ENCODE data around the gene ADH1A. TPM values are rescaled to one million over a fixed set of nuclear protein-coding genes. Genes with fewer than 3 reads are reported as not detected.

ADH1A gene
- total RNA-seq, 1 experiment from 2014 or later: not detected

DNA sequence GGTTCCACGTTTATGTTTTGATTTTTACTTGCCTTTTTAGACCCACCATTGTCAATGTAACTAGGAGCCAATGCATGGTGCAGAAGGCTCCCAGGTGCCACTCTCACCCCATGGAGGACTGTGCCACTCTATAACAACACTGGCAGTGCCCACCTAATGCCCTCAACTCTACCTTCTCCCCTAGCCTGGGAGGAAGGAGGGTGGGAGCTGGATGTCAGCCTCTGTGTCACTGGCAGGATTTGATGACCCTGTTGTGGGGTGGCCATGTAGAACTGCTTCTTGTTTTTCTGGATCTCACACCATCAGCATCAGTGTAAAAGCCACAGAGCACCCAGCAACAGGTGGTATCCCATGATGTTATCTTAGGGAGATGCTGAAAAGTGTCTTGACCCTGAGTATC, 44.1 kb upstream of the ADH1A start:
- Histone ChIP-seq H3K79me2 (ENCODE audit: low read depth) (no peaks in the 10 kb centered on the region), H3K36me3 (ENCODE audit: low read depth) (no peaks in the 10 kb centered on the region), H3K9me2 (ENCODE audit: insufficient read depth) (no peaks in the 10 kb centered on the region), H3K4me1 (replicated peaks; ENCODE audit: insufficient read depth) (peaks cover 4% of the 10 kb centered on the region; the same call in 1 of the 2 replicates), H3K4me3 (no peak overlapping the region), H3K4me2 (no peak overlapping the region), H4K20me1 (ENCODE audit: insufficient read depth) (no peaks in the 10 kb centered on the region), H3F3A (ENCODE audit: insufficient read depth, low read depth) (no peaks in the 10 kb centered on the region), H3K27me3 (ENCODE audit: insufficient read depth, low read depth) (no peaks in the 10 kb centered on the region), H3K27ac (no peak overlapping the region), H2AFZ (no peak overlapping the region), H3K9me3 (ENCODE audit: insufficient read depth, low read depth) (no peaks in the 10 kb centered on the region)
- TF ChIP-seq CTCF (conservative IDR thresholded peaks at IDR 0.05) (no peak), EZH2 (IDR thresholded peaks at IDR 0.05; ENCODE audit: low read depth) (no peak)
- BruUV-seq (replicated peaks): no TSS peak
- no peak for DNase-seq
- intact Hi-C loops (cut with micrococcal nuclease; ENCODE audit: unreplicated experiment): no loop called here
- POLR2A ChIA-PET (ENCODE audit: unreplicated experiment): no interaction called here
- CTCF ChIA-PET: no interaction called here

DNA sequence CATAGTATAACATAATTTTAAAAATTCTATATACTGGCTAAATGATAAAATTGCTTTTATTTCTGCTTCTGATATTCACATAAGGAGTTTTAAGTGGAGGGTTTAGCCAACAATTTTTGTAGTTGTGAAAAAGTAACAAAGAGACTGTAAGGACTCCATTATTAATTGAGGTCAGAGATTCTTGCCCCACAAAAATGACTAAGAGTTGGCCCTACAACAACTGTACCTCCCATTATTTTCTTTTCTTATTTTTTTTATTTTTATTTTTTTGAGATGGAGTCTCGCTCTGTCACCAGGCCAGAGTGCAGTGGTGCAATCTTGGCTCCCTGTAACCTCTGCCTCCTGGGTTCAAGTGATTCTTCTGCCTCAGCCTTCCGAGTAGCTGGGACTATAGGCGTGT, 39.9 kb upstream of the ADH1A start:
- Histone ChIP-seq H3K27ac (no peak overlapping the region), H3K79me2 (ENCODE audit: low read depth) (no peaks in the 10 kb centered on the region), H2AFZ (no peak overlapping the region), H3F3A (ENCODE audit: insufficient read depth, low read depth) (no peaks in the 10 kb centered on the region), H3K36me3 (ENCODE audit: low read depth) (no peaks in the 10 kb centered on the region), H3K9me3 (ENCODE audit: insufficient read depth, low read depth) (no peaks in the 10 kb centered on the region), H3K4me3 (no peak overlapping the region), H3K4me2 (no peak overlapping the region), H3K27me3 (ENCODE audit: insufficient read depth, low read depth) (no peaks in the 10 kb centered on the region), H3K9me2 (ENCODE audit: insufficient read depth) (no peaks in the 10 kb centered on the region), H3K4me1 (replicated peaks; ENCODE audit: insufficient read depth) (peaks cover 4% of the 10 kb centered on the region; the same call in 1 of the 2 replicates), H4K20me1 (ENCODE audit: insufficient read depth) (no peaks in the 10 kb centered on the region)
- no TSS peak for BruUV-seq (replicated peaks)
- ChIA-PET POLR2A (ENCODE audit: unreplicated experiment) (no interaction called here), CTCF (no interaction called here)
- no peak for DNase-seq
- intact Hi-C loops (cut with micrococcal nuclease; ENCODE audit: unreplicated experiment): no loop called here
- TF ChIP-seq CTCF (conservative IDR thresholded peaks at IDR 0.05): no peak
- no peak for TF ChIP-seq EZH2 (IDR thresholded peaks at IDR 0.05; ENCODE audit: low read depth)

DNA sequence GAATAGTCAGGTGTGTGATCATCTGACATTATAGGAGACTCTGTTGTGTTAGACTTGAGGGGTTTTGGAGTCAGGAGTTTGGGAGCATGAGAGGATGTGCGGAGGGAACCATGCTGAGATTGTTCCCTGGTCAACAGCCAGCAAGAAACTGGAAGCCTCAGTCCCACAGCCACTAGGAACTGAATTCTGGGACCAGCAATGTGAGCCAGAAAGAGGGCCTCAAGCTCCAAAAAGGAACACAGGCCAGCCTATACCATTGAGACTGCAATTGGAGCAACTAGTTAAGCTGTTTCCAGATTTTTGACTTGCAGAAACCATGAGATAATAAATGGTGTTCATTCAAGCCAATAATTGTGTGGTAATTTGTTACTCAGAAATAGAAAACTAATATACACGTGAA, 39.1 kb upstream of the ADH1A start:
- H4K20me1 ChIP-seq (ENCODE audit: insufficient read depth): no peaks in the 10 kb centered on the region
- no peaks in the 10 kb centered on the region for H3K27me3 ChIP-seq (ENCODE audit: insufficient read depth, low read depth)
- no peaks in the 10 kb centered on the region for H3K36me3 ChIP-seq (ENCODE audit: low read depth)
- CTCF ChIA-PET: no interaction called here
- no peak overlapping the region for H2AFZ ChIP-seq
- POLR2A ChIA-PET (ENCODE audit: unreplicated experiment): no interaction called here
- BruUV-seq (replicated peaks): no TSS peak
- no peak overlapping the region for H3K4me2 ChIP-seq
- no peaks in the 10 kb centered on the region for H3K9me3 ChIP-seq (ENCODE audit: insufficient read depth, low read depth)
- H3K79me2 ChIP-seq (ENCODE audit: low read depth): no peaks in the 10 kb centered on the region
- TF ChIP-seq EZH2 (IDR thresholded peaks at IDR 0.05; ENCODE audit: low read depth) (no peak), CTCF (conservative IDR thresholded peaks at IDR 0.05) (no peak)
- no peak overlapping the region for H3K4me3 ChIP-seq
- no peak overlapping the region for H3K27ac ChIP-seq
- H3K9me2 ChIP-seq (ENCODE audit: insufficient read depth): no peaks in the 10 kb centered on the region
- intact Hi-C loops (cut with micrococcal nuclease; ENCODE audit: unreplicated experiment): no loop called here
- H3K4me1 ChIP-seq (replicated peaks; ENCODE audit: insufficient read depth): peaks cover 4% of the 10 kb centered on the region; the same call in 1 of the 2 replicates
- no peaks in the 10 kb centered on the region for H3F3A ChIP-seq (ENCODE audit: insufficient read depth, low read depth)
- DNase-seq: no peak

All from PC-9 (cell line).